Esophagus muscularis mucosa (tissue), 3 donors: Measurements from ENCODE around the gene NCKAP5.

Source experiments
- POLR2A ChIP-seq: fragments of 450-650 bp; IDR thresholded peaks from one replicate; pipeline ENCODE4 v1.6.1; 2017; ENCODE audit warnings: antibody characterized with exemption, moderate library complexity, mild to moderate bottlenecking, low read depth
- TF ChIP-seq, protein P1 (sequence below), 3 experiments: fragments of 200-600 bp in 2 of 3; fragments of 450-650 bp in 1 of 3; sonication (generic) in 2 of 3; IDR thresholded peaks; one replicate each; pipeline ENCODE4 v1.5.1; 2017 to 2019; ENCODE audit warnings: antibody characterized with exemption in 3 of 3, mild to moderate bottlenecking in 2 of 3, moderate library complexity in 1 of 3

DNA sequence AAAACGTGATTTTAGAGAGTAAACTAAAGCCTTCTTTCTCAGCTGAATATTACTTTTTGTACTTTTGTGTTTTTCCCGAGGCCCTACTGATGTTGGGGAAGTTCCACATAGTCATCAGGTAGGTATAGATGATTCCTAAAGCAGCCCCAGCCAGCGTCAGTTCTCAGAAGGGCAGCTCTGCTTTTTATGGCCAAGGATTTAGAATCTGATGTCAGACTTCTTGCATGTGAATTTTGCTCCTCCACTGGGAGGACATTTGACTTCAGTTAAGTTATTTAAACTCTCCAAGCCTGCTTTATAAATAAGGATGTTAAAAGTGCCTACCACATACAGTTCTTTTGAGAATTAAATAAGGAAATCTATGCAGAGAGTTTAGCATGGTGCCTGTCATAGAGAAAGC lies 130.8 kb downstream of the NCKAP5 start:
- TF ChIP-seq POLR2A: no peak
- TF ChIP-seq, protein P1, sequence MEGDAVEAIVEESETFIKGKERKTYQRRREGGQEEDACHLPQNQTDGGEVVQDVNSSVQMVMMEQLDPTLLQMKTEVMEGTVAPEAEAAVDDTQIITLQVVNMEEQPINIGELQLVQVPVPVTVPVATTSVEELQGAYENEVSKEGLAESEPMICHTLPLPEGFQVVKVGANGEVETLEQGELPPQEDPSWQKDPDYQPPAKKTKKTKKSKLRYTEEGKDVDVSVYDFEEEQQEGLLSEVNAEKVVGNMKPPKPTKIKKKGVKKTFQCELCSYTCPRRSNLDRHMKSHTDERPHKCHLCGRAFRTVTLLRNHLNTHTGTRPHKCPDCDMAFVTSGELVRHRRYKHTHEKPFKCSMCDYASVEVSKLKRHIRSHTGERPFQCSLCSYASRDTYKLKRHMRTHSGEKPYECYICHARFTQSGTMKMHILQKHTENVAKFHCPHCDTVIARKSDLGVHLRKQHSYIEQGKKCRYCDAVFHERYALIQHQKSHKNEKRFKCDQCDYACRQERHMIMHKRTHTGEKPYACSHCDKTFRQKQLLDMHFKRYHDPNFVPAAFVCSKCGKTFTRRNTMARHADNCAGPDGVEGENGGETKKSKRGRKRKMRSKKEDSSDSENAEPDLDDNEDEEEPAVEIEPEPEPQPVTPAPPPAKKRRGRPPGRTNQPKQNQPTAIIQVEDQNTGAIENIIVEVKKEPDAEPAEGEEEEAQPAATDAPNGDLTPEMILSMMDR (IDR thresholded peaks at IDR 0.05): no peak
